Peyer's patch (tissue), 4 donors: ENCODE data around the gene ETV6. TPM values are rescaled to one million over a fixed set of nuclear protein-coding genes. Genes with fewer than 3 reads are reported as not detected.

Experiments used
- DNase-seq, 3 donors: peaks; one replicate each; pipeline ENCODE4 v3.0.0-alpha.2; 2017 to 2019
- H3K27ac ChIP-seq, 4 donors: fragments of 200-600 bp; sonication (generic); one replicate each; pipeline ENCODE4 v1.5.1; 2016 to 2019
- H3K27me3 ChIP-seq, 2 donors: fragments of 200-600 bp; sonication (generic); one replicate each; pipeline ENCODE4 v1.5.1; 2019
- H3K36me3 ChIP-seq, 3 donors: fragments of 200-600 bp; sonication (generic); one replicate each; pipeline ENCODE4 v1.5.1; 2016 to 2019
- H3K4me1 ChIP-seq, 4 donors: fragments of 200-600 bp; sonication (generic); one replicate each; pipeline ENCODE4 v1.5.1; 2016 to 2019
- H3K4me3 ChIP-seq, 4 donors: fragments of 200-600 bp; sonication (generic); 1 replicate in 3 of 4; 2 replicates in 1 of 4; pipeline ENCODE4 v1.5.1; 2016 to 2019; ENCODE audit warnings: mild to moderate bottlenecking in 1 of 4
- H3K9me3 ChIP-seq, 4 donors: fragments of 200-600 bp; sonication (generic); one replicate each; pipeline ENCODE4 v1.5.1; 2016 to 2019; ENCODE audit warnings: mild to moderate bottlenecking in 1 of 4
- CTCF ChIP-seq, 6 experiments: fragments of 450-650 bp in 4 of 6; fragments of 200-600 bp in 2 of 6; sonication (generic) in 1 of 6; IDR thresholded peaks; one replicate each; pipeline ENCODE4 v1.5.1; 2017 to 2019; ENCODE audit warnings: antibody characterized with exemption in 6 of 6, mild to moderate bottlenecking in 3 of 6, moderate library complexity in 1 of 6
- POLR2A ChIP-seq, 2 donors: fragments of 450-650 bp; IDR thresholded peaks; one replicate each; pipeline ENCODE4 v1.5.1; 2017; ENCODE audit warnings: antibody characterized with exemption in 2 of 2, mild to moderate bottlenecking in 2 of 2, moderate library complexity in 2 of 2
- total RNA-seq, 4 donors: library from RNA; depleted of rRNA; stranded (reverse); fragments of >200 nt; gene quantifications; one replicate each; pipeline ENCODE4 v1.1.0, GENCODE V29; 2016

Gene ETV6
- total RNA-seq, 4 donors from 2014 or later, result 35.4 to 49.5 (median 42.2) TPM

- Histone ChIP-seq H3K27ac (peak overlapping the region in 1 of 4 donors; percentile 3), H3K9me3 (no peaks in the 10 kb centered on the region), H3K27me3 (no peaks in the 10 kb centered on the region), H3K4me3 (no peak overlapping the region), H3K36me3 (no peaks in the 10 kb centered on the region), H3K4me1 (no peaks in the 10 kb centered on the region)
- TF ChIP-seq POLR2A (IDR thresholded peaks at IDR 0.05) (no peak), CTCF (IDR thresholded peaks at IDR 0.05) (no peak)
- DNase-seq, result no peak
Measured at GRCh38 chr12:11698729-11699128, 49.3 kb downstream of the ETV6 start.

GRCh38 chr12:11701433-11701832, 52.0 kb downstream of the ETV6 start:
- Histone ChIP-seq H3K9me3 (no peaks in the 10 kb centered on the region), H3K4me1 (peaks cover 0 to 11% (median 0%) of the 10 kb centered on the region in 4 donors), H3K27me3 (no peaks in the 10 kb centered on the region), H3K4me3 (no peak overlapping the region), H3K36me3 (no peaks in the 10 kb centered on the region), H3K27ac (peak overlapping the region in 1 of 4 donors; percentile 44)
- no peak for TF ChIP-seq CTCF (IDR thresholded peaks at IDR 0.05)
- TF ChIP-seq POLR2A (IDR thresholded peaks at IDR 0.05), result no peak
- DNase-seq, result no peak

- no peak for TF ChIP-seq CTCF (IDR thresholded peaks at IDR 0.05)
- TF ChIP-seq POLR2A (IDR thresholded peaks at IDR 0.05), result no peak
- DNase-seq, result no peak
- no peaks in the 10 kb centered on the region for H3K36me3 ChIP-seq
- no peak overlapping the region for H3K4me3 ChIP-seq
- no peaks in the 10 kb centered on the region for H3K9me3 ChIP-seq
- no peaks in the 10 kb centered on the region for H3K27me3 ChIP-seq
- peaks cover 0 to 24% (median 0%) of the 10 kb centered on the region in 4 donors for H3K4me1 ChIP-seq
- no peak overlapping the region for H3K27ac ChIP-seq
Measured at GRCh38 chr12:11702959-11703358, 53.5 kb downstream of the ETV6 start.

GRCh38 chr12:11703378-11703777, 53.9 kb downstream of the ETV6 start:
- H3K27me3 ChIP-seq, result no peaks in the 10 kb centered on the region
- H3K36me3 ChIP-seq, result no peaks in the 10 kb centered on the region
- no peak overlapping the region for H3K27ac ChIP-seq
- H3K4me1 ChIP-seq, result peaks cover 0 to 27% (median 0%) of the 10 kb centered on the region in 4 donors
- no peak for TF ChIP-seq POLR2A (IDR thresholded peaks at IDR 0.05)
- TF ChIP-seq CTCF (IDR thresholded peaks at IDR 0.05), result no peak
- no peak overlapping the region for H3K4me3 ChIP-seq
- no peak for DNase-seq
- H3K9me3 ChIP-seq, result no peaks in the 10 kb centered on the region

- no peak overlapping the region for H3K4me3 ChIP-seq
- no peak for DNase-seq
- peaks cover 0 to 27% (median 0%) of the 10 kb centered on the region in 4 donors for H3K4me1 ChIP-seq
- no peaks in the 10 kb centered on the region for H3K27me3 ChIP-seq
- H3K9me3 ChIP-seq, result no peaks in the 10 kb centered on the region
- H3K27ac ChIP-seq, result peak overlapping the region in 1 of 4 donors; percentile 51
- H3K36me3 ChIP-seq, result no peaks in the 10 kb centered on the region
- no peak for TF ChIP-seq POLR2A (IDR thresholded peaks at IDR 0.05)
- TF ChIP-seq CTCF (IDR thresholded peaks at IDR 0.05), result no peak
Measured at GRCh38 chr12:11704089-11704488, 54.6 kb downstream of the ETV6 start.

GRCh38 chr12:11705010-11705409, 55.5 kb downstream of the ETV6 start:
- no peaks in the 10 kb centered on the region for H3K36me3 ChIP-seq
- no peaks in the 10 kb centered on the region for H3K27me3 ChIP-seq
- no peaks in the 10 kb centered on the region for H3K9me3 ChIP-seq
- TF ChIP-seq CTCF (IDR thresholded peaks at IDR 0.05), result no peak
- no peak for TF ChIP-seq POLR2A (IDR thresholded peaks at IDR 0.05)
- peak overlapping the region in 1 of 4 donors; percentile 51 for H3K27ac ChIP-seq
- H3K4me3 ChIP-seq, result no peak overlapping the region
- peaks cover 0 to 27% (median 0%) of the 10 kb centered on the region in 4 donors for H3K4me1 ChIP-seq
- DNase-seq, result no peak
